HepG2 (cell line): ENCODE data around the gene COBLL1. TPM values are rescaled to one million over a fixed set of nuclear protein-coding genes. Genes with fewer than 3 reads are reported as not detected.

Experiments
- ATAC-seq: fragments of 200-7000 bp; cut with Tn5 transposase; 3 replicates; pipeline ENCODE4 v1.9.1; 2020; ENCODE audit warnings: mild to moderate bottlenecking, moderate library complexity
- BruUV-seq: library from RNA; stranded (reverse); fragments of 400-500 nt; replicated peaks from 2 replicates; lab custom pipeline; 2021; lab: Mats Ljungman, UMichigan
- CTCF ChIA-PET: fragments of 300-600 bp; formaldehyde crosslinking; extraction: SDS; loops from one replicate; lab custom pipeline; 2021; ENCODE audit warnings: low total read pairs, inconsistent platforms, low intra/inter-chr PET ratio; lab: Yijun Ruan, JAX
- POLR2A ChIA-PET: fragments of 350-600 bp; sonication (Branson Sonifier 250); formaldehyde crosslinking; loops from one replicate; lab custom pipeline; 2020; ENCODE audit warnings: antibody characterized with exemption, inconsistent platforms; lab: Yijun Ruan, JAX
- DNase-seq: peaks from one replicate; pipeline ENCODE4 v3.0.0-alpha.2; 2015; ENCODE audit warnings: low spot score
- FAIRE-seq: peaks from 3 replicates; lab custom pipeline; 2011; peaks lifted over from hg19 to GRCh38; lab: Jason Lieb, UNC
- H2AFZ ChIP-seq: one replicate; pipeline ENCODE4 v1.6.1; 2011; ENCODE audit warnings: low read length, inconsistent platforms
- H3K27ac ChIP-seq: fragments of 300-600 bp; 3 replicates; pipeline ENCODE4 v1.8.0; 2011; ENCODE audit warnings: mixed run types, mild to moderate bottlenecking, mixed read lengths, low read length, inconsistent platforms; ENCODE audit not compliant: insufficient read depth; ENCODE audit errors: extremely low read length
- H3K27me3 ChIP-seq, 2 experiments: fragments of 200-600 bp in 1 of 2; 2 replicates in 1 of 2; 3 replicates in 1 of 2; pipeline versions ENCODE4 v1.6.0 to v1.8.0; 2011; ENCODE audit warnings: low read length in 2 of 2, mild to moderate bottlenecking in 2 of 2, moderate library complexity in 2 of 2, inconsistent platforms in 1 of 2; ENCODE audit not compliant: insufficient read depth in 2 of 2, control insufficient read depth in 1 of 2
- H3K36me3 ChIP-seq, 2 experiments: fragments of 200-600 bp in 1 of 2; replicated peaks in 1 of 2; 2 replicates in 1 of 2; 3 replicates in 1 of 2; pipeline versions ENCODE4 v1.5.1 to v1.8.0; 2011; ENCODE audit warnings: low read length in 2 of 2, inconsistent platforms in 1 of 2; ENCODE audit not compliant: insufficient read depth in 2 of 2, control insufficient read depth in 1 of 2
- H3K4me1 ChIP-seq: 2 replicates; pipeline ENCODE4 v1.5.1; 2012; ENCODE audit warnings: low read length, inconsistent platforms; ENCODE audit not compliant: insufficient read depth
- H3K4me2 ChIP-seq: 2 replicates; pipeline ENCODE4 v1.6.0; 2011; ENCODE audit warnings: low read depth, low read length, inconsistent platforms
- H3K4me3 ChIP-seq, 3 experiments: fragments of 200-600 bp in 1 of 3; sonication (generic), shearing (Covaris generic) in 1 of 3; replicated peaks in 1 of 3; 2 replicates each; pipeline ENCODE4 v1.5.1; 2011 to 2016; ENCODE audit warnings: low read length in 3 of 3, inconsistent platforms in 2 of 3, low read depth in 2 of 3, mild to moderate bottlenecking in 2 of 3, control low read depth in 1 of 3, mixed read lengths in 1 of 3; ENCODE audit not compliant: insufficient read depth in 1 of 3
- H3K79me2 ChIP-seq: one replicate; pipeline ENCODE4 v1.6.1; 2011; ENCODE audit warnings: low read length, inconsistent platforms; ENCODE audit not compliant: insufficient read depth
- H3K9ac ChIP-seq: 2 replicates; pipeline ENCODE4 v1.6.0; 2011; ENCODE audit warnings: mild to moderate bottlenecking, low read depth, low read length, inconsistent platforms; ENCODE audit not compliant: insufficient read depth
- H3K9me3 ChIP-seq: 2 replicates; pipeline ENCODE4 v1.5.1; 2012; ENCODE audit warnings: mild to moderate bottlenecking, low read length
- H4K20me1 ChIP-seq: 2 replicates; pipeline ENCODE4 v1.6.0; 2011; ENCODE audit warnings: inconsistent platforms, mild to moderate bottlenecking, low read length, moderate library complexity; ENCODE audit not compliant: insufficient read depth
- ATM ChIP-seq: fragments of 450-650 bp; IDR thresholded peaks from 2 replicates; pipeline ENCODE4 v1.7.1; 2017; ENCODE audit warnings: mild to moderate bottlenecking, borderline replicate concordance
- CREM ChIP-seq, 2 experiments: sonication (generic) in 1 of 2; formaldehyde crosslinking in 1 of 2; IDR thresholded peaks; 2 replicates each; pipeline versions ENCODE4 v1.4.0 to v1.6.1; 2016 to 2020; ENCODE audit warnings: antibody characterized with exemption in 1 of 2, mild to moderate bottlenecking in 1 of 2, missing genetic modification reagents in 1 of 2
- FOXJ3 ChIP-seq: sonication (generic); formaldehyde crosslinking; IDR thresholded peaks from 2 replicates; pipeline ENCODE4 v1.4.0; 2020; ENCODE audit warnings: missing genetic modification reagents, mild to moderate bottlenecking, borderline replicate concordance
- HHEX ChIP-seq: IDR thresholded peaks from 2 replicates; pipeline ENCODE4 v1.6.1; 2016; ENCODE audit warnings: control low read depth
- HNRNPUL1 ChIP-seq: fragments of 200-400 bp; formaldehyde crosslinking; IDR thresholded peaks from 2 replicates; pipeline ENCODE4 v1.6.1; 2017; ENCODE audit warnings: low read depth, mild to moderate bottlenecking, low read length, moderate library complexity
- NCOA2 ChIP-seq: sonication (generic); formaldehyde crosslinking; IDR thresholded peaks from 2 replicates; pipeline ENCODE4 v1.8.0; 2022; ENCODE audit warnings: inconsistent platforms
- NCOR1 ChIP-seq: fragments of 200-600 bp; sonication (generic); IDR thresholded peaks from 2 replicates; pipeline ENCODE4 v1.7.0; 2017; ENCODE audit warnings: antibody characterized with exemption, low read length, borderline replicate concordance
- NR2F6 ChIP-seq, 2 experiments: IDR thresholded peaks; 2 replicates each; pipeline ENCODE4 v1.6.1; 2016; ENCODE audit warnings: antibody characterized with exemption in 1 of 2, mild to moderate bottlenecking in 1 of 2
- RNF219 ChIP-seq: sonication (generic); formaldehyde crosslinking; IDR thresholded peaks from 2 replicates; pipeline ENCODE4 v1.5.0; 2020; ENCODE audit warnings: mild to moderate bottlenecking, missing genetic modification reagents
- TBX2 ChIP-seq: sonication (generic); formaldehyde crosslinking; IDR thresholded peaks from 2 replicates; pipeline ENCODE4 v1.5.0; 2020; ENCODE audit warnings: missing genetic modification reagents, mild to moderate bottlenecking, borderline replicate concordance
- ZNF572 ChIP-seq: sonication (generic); formaldehyde crosslinking; IDR thresholded peaks from 2 replicates; pipeline ENCODE4 v1.5.1; 2020; ENCODE audit warnings: mild to moderate bottlenecking, missing genetic modification reagents
- ZNF75D ChIP-seq: sonication (generic); formaldehyde crosslinking; IDR thresholded peaks from 2 replicates; pipeline ENCODE4 v1.8.1; 2023; ENCODE audit warnings: missing genetic modification reagents, mild to moderate bottlenecking, borderline replicate concordance
- ZNF879 ChIP-seq: sonication (generic); formaldehyde crosslinking; IDR thresholded peaks from 2 replicates; pipeline ENCODE4 v1.8.1; 2023; ENCODE audit warnings: missing genetic modification reagents
- WGBS: methylation state at CpG from one replicate; pipeline ENCODE4 v1.1.6; 2017; ENCODE audit warnings: low lambda C conversion rate; 5-methylcytosine and 5-hydroxymethylcytosine counted together
- in situ Hi-C: cut with HindIII; loops from 2 replicates; pipeline ENCODE4 v1.10.0; 2017; ENCODE audit warnings: low pct_unique_long_range_greater_than_20kb; ENCODE audit not compliant: extremely low pct_ligation_motif_present
- intact Hi-C: fragments of 100-400 bp; cut with micrococcal nuclease; formaldehyde crosslinking; loops from one replicate; pipeline ENCODE4 v1.10.0; 2022; ENCODE audit not compliant: unreplicated experiment
- polyA plus RNA-seq, 8 experiments: library from polyadenylated mRNA; depleted of rRNA in 3 of 8; stranded (reverse) in 7 of 8; unstranded in 1 of 8; fragments of >200 nt; fragmentation: Illumina TruSeq in 4 of 8; extraction: Trizol in 4 of 8; gene quantifications; 2 replicates each; pipeline versions ENCODE4 v1.2.1 to v1.2.3, GENCODE V29; 2011 to 2016; ENCODE audit warnings: low read depth in 4 of 8, missing spikeins in 1 of 8, mixed read lengths in 1 of 8; ENCODE audit not compliant: insufficient read depth in 1 of 8
- total RNA-seq, 5 experiments: library from RNA; depleted of rRNA; stranded (reverse); fragments of >200 nt; fragmentation: Illumina TruSeq; extraction: Trizol; gene quantifications; 2 replicates each; pipeline ENCODE4 v1.2.3, GENCODE V29; 2016; ENCODE audit warnings: low read depth in 1 of 5
- TF ChIP-seq, protein P1 (sequence below): sonication (generic); formaldehyde crosslinking; IDR thresholded peaks from 2 replicates; pipeline ENCODE4 v1.4.0; 2020; ENCODE audit warnings: missing genetic modification reagents, borderline replicate concordance

The COBLL1 gene
- total and polyA plus RNA-seq, 2 of the 13 experiments (the other 11 are each of a cell fraction or from before 2014, with no cell fraction given): 32.6 to 86.8 TPM

GRCh38 chr2:164764996-164765395 lies 76.6 kb downstream of the COBLL1 start (continued):
- TF ChIP-seq, protein P1, sequence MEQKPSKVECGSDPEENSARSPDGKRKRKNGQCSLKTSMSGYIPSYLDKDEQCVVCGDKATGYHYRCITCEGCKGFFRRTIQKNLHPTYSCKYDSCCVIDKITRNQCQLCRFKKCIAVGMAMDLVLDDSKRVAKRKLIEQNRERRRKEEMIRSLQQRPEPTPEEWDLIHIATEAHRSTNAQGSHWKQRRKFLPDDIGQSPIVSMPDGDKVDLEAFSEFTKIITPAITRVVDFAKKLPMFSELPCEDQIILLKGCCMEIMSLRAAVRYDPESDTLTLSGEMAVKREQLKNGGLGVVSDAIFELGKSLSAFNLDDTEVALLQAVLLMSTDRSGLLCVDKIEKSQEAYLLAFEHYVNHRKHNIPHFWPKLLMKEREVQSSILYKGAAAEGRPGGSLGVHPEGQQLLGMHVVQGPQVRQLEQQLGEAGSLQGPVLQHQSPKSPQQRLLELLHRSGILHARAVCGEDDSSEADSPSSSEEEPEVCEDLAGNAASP (CRISPR knock-in tag): no peak
- TF ChIP-seq NCOR1 (no peak), TBX2 (CRISPR knock-in tag) (no peak), RNF219 (CRISPR knock-in tag) (no peak), CREM (IDR thresholded peaks at IDR 0.05) (no peak), CREM (CRISPR knock-in tag; IDR thresholded peaks at IDR 0.05) (no peak), NCOA2 (CRISPR knock-in tag) (no peak), HNRNPUL1 (no peak), ZNF879 (no peak), HHEX (CRISPR knock-in tag) (no peak)

- Histone ChIP-seq H3K27ac (no peak overlapping the region), H2AFZ (no peak overlapping the region), H3K4me1 (peaks cover 39% of the 10 kb centered on the region), H3K9me3 (no peaks in the 10 kb centered on the region), H4K20me1 (no peaks in the 10 kb centered on the region), H3K4me3 (no peak overlapping the region), H3K79me2 (peaks cover 78% of the 10 kb centered on the region), H3K27me3 (no peaks in the 10 kb centered on the region), H3K9ac (no peak overlapping the region), H3K4me2 (no peak overlapping the region), H3K36me3 (no peaks in the 10 kb centered on the region; a peak in 1 of 5 replicates)
- DNase-seq (no peak), FAIRE-seq (no peak), ATAC-seq (no peak)
- intact Hi-C loops: no loop called here
- 95% methylated on average over 1 of the region's 1 CpG for WGBS
- no TSS peak for BruUV-seq
- in situ Hi-C loops: no loop called here
- ChIA-PET POLR2A (no interaction called here), CTCF (no interaction called here)
- TF ChIP-seq FOXJ3 (CRISPR knock-in tag) (no peak), ZNF75D (CRISPR knock-in tag) (no peak), ZNF572 (CRISPR knock-in tag) (no peak), ATM (no peak), NR2F6 (IDR thresholded peaks at IDR 0.05) (0 out of 2 replicates have a peak, but pooled peaks have one; percentile 30), NR2F6 (CRISPR knock-in tag; IDR thresholded peaks at IDR 0.05) (no peak)
Observed at GRCh38 chr2:164764474-164764873, 77.1 kb downstream of the COBLL1 start.
